Right lobe of liver (tissue), 6 donors: ENCODE measurements around the gene CADPS. TPM values are rescaled to one million over a fixed set of nuclear protein-coding genes. Genes with fewer than 3 reads are reported as not detected.

ENCODE experiments used
- ATAC-seq, 4 donors: fragments of 200-7000 bp; cut with Tn5 transposase; one replicate each; pipeline ENCODE4 v1.9.1; 2020; ENCODE audit warnings: mild to moderate bottlenecking in 4 of 4, moderate library complexity in 4 of 4
- DNase-seq, 3 donors: peaks; one replicate each; pipeline ENCODE4 v3.0.0-alpha.2; 2020
- H3K27ac ChIP-seq, 3 donors: fragments of 200-600 bp; one replicate each; pipeline ENCODE4 v1.8.0; 2022
- H3K27me3 ChIP-seq, 2 donors: fragments of 200-600 bp; one replicate each; pipeline ENCODE4 v1.8.0; 2022
- H3K36me3 ChIP-seq, 4 donors: fragments of 200-600 bp; sonication (generic) in 1 of 4; one replicate each; pipeline versions ENCODE4 v1.5.1 to v1.8.0; 2017 to 2022; ENCODE audit warnings: control low read depth in 1 of 4
- H3K4me1 ChIP-seq, 4 donors: fragments of 200-600 bp; sonication (generic) in 1 of 4; one replicate each; pipeline versions ENCODE4 v1.5.1 to v1.8.0; 2017 to 2022; ENCODE audit warnings: control low read depth in 1 of 4
- H3K4me3 ChIP-seq, 3 donors: fragments of 200-600 bp; one replicate each; pipeline ENCODE4 v1.8.0; 2022
- H3K9me3 ChIP-seq, 4 donors: fragments of 200-600 bp; sonication (generic) in 1 of 4; one replicate each; pipeline versions ENCODE4 v1.5.1 to v1.8.0; 2017 to 2022; ENCODE audit warnings: control low read depth in 1 of 4
- POLR2A ChIP-seq: fragments of 450-650 bp; IDR thresholded peaks from one replicate; pipeline ENCODE4 v1.6.1; 2017; ENCODE audit warnings: antibody characterized with exemption, mild to moderate bottlenecking
- WGBS: methylation state at CpG from one replicate; pipeline ENCODE4 v1.1.6; 2018; ENCODE audit warnings: low coverage, low lambda C conversion rate; ENCODE audit not compliant: insufficient coverage; ENCODE audit errors: missing lambda C conversion rate; 5-methylcytosine and 5-hydroxymethylcytosine counted together
- intact Hi-C, 2 donors: fragments of 100-400 bp; cut with DNase I; formaldehyde crosslinking; loops; one replicate each; pipeline versions ENCODE4 v1.11.2 to v1.14.1; 2022
- total RNA-seq, 6 experiments: library from RNA; depleted of rRNA in 2 of 6; stranded (reverse); fragments of >200 nt in 2 of 6; fragmentation: NEBNext Ultra II Directional in 3 of 6; extraction: Animal tissue kit (Norgen Biotek cat#: 25700) in 3 of 6; gene quantifications; one replicate each; pipeline versions ENCODE4 v1.1.0 to v1.2.4, GENCODE V29; 2016 to 2023
- TF ChIP-seq, protein P1 (sequence below), 4 donors: fragments of 200-600 bp in 3 of 4; fragments of 450-650 bp in 1 of 4; IDR thresholded peaks; one replicate each; pipeline versions ENCODE4 v1.5.1 to v1.8.0; 2016 to 2022; ENCODE audit warnings: antibody characterized with exemption in 4 of 4, mild to moderate bottlenecking in 2 of 4
- donor health status: DM: no; HTN: yes; CAD: no.
- donor health status: DM: no; HTN: no; CAD: no.
- donor health status: DM: no; HTN: no; CAD: no.
- donor health status: DM: no; HTN: yes; CAD: no.
- donor health status: DM: no; HTN: yes; CAD: no.

Gene CADPS
- total RNA-seq, 6 experiments from 2014 or later = 0.06 to 0.98 TPM; not detected in 4

GRCh38 chr3:62723166-62723913 lies 151.9 kb downstream of the CADPS start:
- no peaks in the 10 kb centered on the region for H3K9me3 ChIP-seq
- intact Hi-C loops = no loop called here
- ATAC-seq = no peak
- H3K27me3 ChIP-seq = no peaks in the 10 kb centered on the region
- no peak overlapping the region for H3K27ac ChIP-seq
- 48% methylated on average over 12 of the region's 13 CpGs for WGBS
- TF ChIP-seq, protein P1, sequence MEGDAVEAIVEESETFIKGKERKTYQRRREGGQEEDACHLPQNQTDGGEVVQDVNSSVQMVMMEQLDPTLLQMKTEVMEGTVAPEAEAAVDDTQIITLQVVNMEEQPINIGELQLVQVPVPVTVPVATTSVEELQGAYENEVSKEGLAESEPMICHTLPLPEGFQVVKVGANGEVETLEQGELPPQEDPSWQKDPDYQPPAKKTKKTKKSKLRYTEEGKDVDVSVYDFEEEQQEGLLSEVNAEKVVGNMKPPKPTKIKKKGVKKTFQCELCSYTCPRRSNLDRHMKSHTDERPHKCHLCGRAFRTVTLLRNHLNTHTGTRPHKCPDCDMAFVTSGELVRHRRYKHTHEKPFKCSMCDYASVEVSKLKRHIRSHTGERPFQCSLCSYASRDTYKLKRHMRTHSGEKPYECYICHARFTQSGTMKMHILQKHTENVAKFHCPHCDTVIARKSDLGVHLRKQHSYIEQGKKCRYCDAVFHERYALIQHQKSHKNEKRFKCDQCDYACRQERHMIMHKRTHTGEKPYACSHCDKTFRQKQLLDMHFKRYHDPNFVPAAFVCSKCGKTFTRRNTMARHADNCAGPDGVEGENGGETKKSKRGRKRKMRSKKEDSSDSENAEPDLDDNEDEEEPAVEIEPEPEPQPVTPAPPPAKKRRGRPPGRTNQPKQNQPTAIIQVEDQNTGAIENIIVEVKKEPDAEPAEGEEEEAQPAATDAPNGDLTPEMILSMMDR (IDR thresholded peaks at IDR 0.05) = no peak
- no peak for TF ChIP-seq POLR2A
- no peaks in the 10 kb centered on the region for H3K4me1 ChIP-seq
- DNase-seq = no peak
- no peak overlapping the region for H3K4me3 ChIP-seq
- H3K36me3 ChIP-seq = no peaks in the 10 kb centered on the region

GRCh38 chr3:62722344-62722743 lies 152.9 kb downstream of the CADPS start:
- Histone ChIP-seq H3K4me1 (no peaks in the 10 kb centered on the region), H3K36me3 (no peaks in the 10 kb centered on the region), H3K27ac (no peak overlapping the region), H3K27me3 (no peaks in the 10 kb centered on the region), H3K9me3 (no peaks in the 10 kb centered on the region), H3K4me3 (no peak overlapping the region)
- intact Hi-C loops = no loop called here
- no peak for TF ChIP-seq POLR2A
- TF ChIP-seq, protein P1 (IDR thresholded peaks at IDR 0.05) = no peak
- DNase-seq (no peak), ATAC-seq (no peak)

DNA sequence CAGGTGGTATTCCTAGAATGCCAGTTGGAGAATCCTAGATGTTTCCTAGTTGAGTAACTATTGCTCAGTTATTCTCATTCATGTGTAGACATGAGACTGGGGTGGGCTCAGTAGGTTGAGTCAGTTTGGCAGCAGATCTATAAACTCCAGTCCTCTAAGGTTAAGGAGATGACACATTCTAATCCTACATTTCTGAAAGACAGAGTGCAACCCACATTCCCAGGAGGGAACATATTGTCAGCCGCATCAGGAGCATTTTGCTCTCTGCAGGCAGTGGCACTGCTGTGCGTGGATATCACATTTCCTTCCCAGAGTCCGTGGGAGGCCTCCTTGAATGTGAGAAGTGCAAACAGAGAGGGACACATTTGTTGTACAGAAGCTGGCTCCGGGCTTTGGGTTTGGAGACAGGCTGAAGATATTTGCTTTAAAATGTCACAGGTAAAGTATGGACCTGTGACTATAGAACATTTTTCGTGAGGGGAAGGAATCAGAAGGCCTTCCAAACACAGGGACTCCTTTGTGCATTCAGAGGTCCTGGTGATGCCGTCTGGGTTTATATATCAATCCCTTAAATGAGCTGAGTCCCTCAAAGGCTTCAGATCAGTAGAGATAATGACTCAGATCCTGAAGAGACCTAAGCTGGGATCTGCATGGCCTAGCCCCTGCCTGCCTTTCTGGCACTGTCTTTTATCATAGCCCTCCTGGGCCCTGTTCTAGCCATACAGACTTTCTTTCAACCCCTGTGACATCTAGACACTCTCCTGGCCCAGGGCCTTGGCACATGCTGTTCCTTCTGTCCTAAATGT lies 156.5 kb downstream of the CADPS start:
- TF ChIP-seq POLR2A = no peak
- TF ChIP-seq, protein P1 (IDR thresholded peaks at IDR 0.05) = no peak
- DNase-seq (no peak), ATAC-seq (no peak)
- H3K27me3 ChIP-seq = no peaks in the 10 kb centered on the region
- no peaks in the 10 kb centered on the region for H3K4me1 ChIP-seq
- no peak overlapping the region for H3K27ac ChIP-seq
- H3K9me3 ChIP-seq = no peaks in the 10 kb centered on the region
- no peaks in the 10 kb centered on the region for H3K36me3 ChIP-seq
- 48% methylated on average over 6 of the region's 6 CpGs for WGBS
- no peak overlapping the region for H3K4me3 ChIP-seq
- intact Hi-C loops = no loop called here

DNA sequence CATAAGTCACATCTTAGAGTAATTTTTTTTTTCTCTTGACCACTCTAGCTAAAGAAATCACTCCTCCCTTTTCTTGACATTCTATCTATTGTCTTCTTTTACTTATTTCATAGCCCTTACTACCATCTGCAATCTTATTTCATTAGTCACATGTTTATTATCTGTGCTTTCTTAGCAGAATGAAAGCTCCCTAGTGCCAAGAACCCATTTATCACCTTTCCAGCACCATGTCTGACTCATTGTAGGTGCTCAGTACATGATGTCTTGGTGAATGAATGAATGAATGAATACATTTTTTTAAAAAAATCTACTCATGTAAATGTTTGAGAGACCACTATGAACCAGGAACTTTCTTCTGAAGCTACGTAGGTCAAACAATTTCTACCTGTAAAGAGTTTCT lies 157.2 kb downstream of the CADPS start:
- intact Hi-C loops = no loop called here
- no peak overlapping the region for H3K27ac ChIP-seq
- ATAC-seq = no peak
- H3K36me3 ChIP-seq = no peaks in the 10 kb centered on the region
- H3K4me1 ChIP-seq = no peaks in the 10 kb centered on the region
- 16% methylated on average over 1 of the region's 1 CpG for WGBS
- H3K4me3 ChIP-seq = no peak overlapping the region
- DNase-seq = no peak
- no peaks in the 10 kb centered on the region for H3K9me3 ChIP-seq
- no peaks in the 10 kb centered on the region for H3K27me3 ChIP-seq
- TF ChIP-seq, protein P1 (IDR thresholded peaks at IDR 0.05) = no peak
- TF ChIP-seq POLR2A = no peak
